ENCODE measurements around the gene HTT-AS.

Gene HTT-AS

GRCh38 chr4:3029464-3029863 is 44.9 kb downstream of the HTT-AS start:
- TF ChIP-seq REST (IDR thresholded peaks at IDR 0.05; ENCODE audit: insufficient read depth in 1 of 2, low read depth in 2 of 2, low read length in 2 of 2) (no peak), SIN3A (IDR thresholded peaks at IDR 0.05; ENCODE audit: borderline replicate concordance, insufficient read depth, low read length) (no peak), FOXP2 (optimal IDR thresholded peaks at IDR 0.05; ENCODE audit: borderline replicate concordance, extremely low read depth, extremely low read length, insufficient read depth) (no peak)

GRCh38 chr4:3026540-3026939 is 47.8 kb downstream of the HTT-AS start:
- TF ChIP-seq FOXP2 (optimal IDR thresholded peaks at IDR 0.05; ENCODE audit: borderline replicate concordance, extremely low read depth, extremely low read length, insufficient read depth) (no peak), REST (IDR thresholded peaks at IDR 0.05; ENCODE audit: insufficient read depth in 1 of 2, low read depth in 2 of 2, low read length in 2 of 2) (no peak), TAF1 (IDR thresholded peaks at IDR 0.05; ENCODE audit: borderline replicate concordance, insufficient read depth, low read length) (no peak), SIN3A (IDR thresholded peaks at IDR 0.05; ENCODE audit: borderline replicate concordance, insufficient read depth, low read length) (no peak)

- TF ChIP-seq REST (IDR thresholded peaks at IDR 0.05; ENCODE audit: insufficient read depth in 1 of 2, low read depth in 2 of 2, low read length in 2 of 2): no peak
- TF ChIP-seq FOXP2 (optimal IDR thresholded peaks at IDR 0.05; ENCODE audit: borderline replicate concordance, extremely low read depth, extremely low read length, insufficient read depth): no peak
- no peak for TF ChIP-seq SIN3A (IDR thresholded peaks at IDR 0.05; ENCODE audit: borderline replicate concordance, insufficient read depth, low read length)
- no peak for TF ChIP-seq TAF1 (IDR thresholded peaks at IDR 0.05; ENCODE audit: borderline replicate concordance, insufficient read depth, low read length)
- no peak for TF ChIP-seq POLR2AphosphoS5 (IDR thresholded peaks at IDR 0.05; ENCODE audit: low read depth, low read length)
Measured at GRCh38 chr4:3025881-3026280, 48.5 kb downstream of the HTT-AS start.

GRCh38 chr4:3022651-3023050 is 51.7 kb downstream of the HTT-AS start:
- no peak for TF ChIP-seq SIN3A (IDR thresholded peaks at IDR 0.05; ENCODE audit: borderline replicate concordance, insufficient read depth, low read length)
- TF ChIP-seq REST (IDR thresholded peaks at IDR 0.05; ENCODE audit: insufficient read depth in 1 of 2, low read depth in 2 of 2, low read length in 2 of 2): no peak
- TF ChIP-seq POLR2AphosphoS5 (IDR thresholded peaks at IDR 0.05; ENCODE audit: low read depth, low read length): no peak
- TF ChIP-seq TAF1 (IDR thresholded peaks at IDR 0.05; ENCODE audit: borderline replicate concordance, insufficient read depth, low read length): no peak
- TF ChIP-seq FOXP2 (optimal IDR thresholded peaks at IDR 0.05; ENCODE audit: borderline replicate concordance, extremely low read depth, extremely low read length, insufficient read depth): no peak

- TF ChIP-seq TAF1 (IDR thresholded peaks at IDR 0.05; ENCODE audit: borderline replicate concordance, insufficient read depth, low read length) (no peak), FOXP2 (optimal IDR thresholded peaks at IDR 0.05; ENCODE audit: borderline replicate concordance, extremely low read depth, extremely low read length, insufficient read depth) (no peak), REST (IDR thresholded peaks at IDR 0.05; ENCODE audit: insufficient read depth in 1 of 2, low read depth in 2 of 2, low read length in 2 of 2) (no peak), SIN3A (IDR thresholded peaks at IDR 0.05; ENCODE audit: borderline replicate concordance, insufficient read depth, low read length) (no peak), POLR2AphosphoS5 (IDR thresholded peaks at IDR 0.05; ENCODE audit: low read depth, low read length) (no peak)
Measured at GRCh38 chr4:3022112-3022511, 52.2 kb downstream of the HTT-AS start.

All from PFSK-1 (cell line).